ENCODE data around the gene CLCA1. TPM values are rescaled to one million over a fixed set of nuclear protein-coding genes. Genes with fewer than 3 reads are reported as not detected.

The CLCA1 gene
- total RNA-seq, 1 experiment from 2014 or later = not detected

- Histone ChIP-seq H3K4me3 (ENCODE audit: insufficient read depth, low read depth, low read length) (peak overlapping the region; percentile 36), H3K36me3 (replicated peaks; ENCODE audit: control insufficient read depth, insufficient read depth, low read length) (no peaks in the 10 kb centered on the region), H3K27me3 (ENCODE audit: control insufficient read depth, insufficient read depth, low read length) (no peaks in the 10 kb centered on the region)
- no peak for DNase-seq
These were observed 34.8 kb downstream of the CLCA1 start for GRCh38 chr1:86503406-86504136.

- H3K27me3 ChIP-seq (ENCODE audit: control insufficient read depth, insufficient read depth, low read length) = no peaks in the 10 kb centered on the region
- H3K4me3 ChIP-seq (ENCODE audit: insufficient read depth, low read depth, low read length) = no peak overlapping the region
- H3K36me3 ChIP-seq (replicated peaks; ENCODE audit: control insufficient read depth, insufficient read depth, low read length) = no peaks in the 10 kb centered on the region
- no peak for DNase-seq
These were observed 35.4 kb downstream of the CLCA1 start for GRCh38 chr1:86504137-86504479.

- Histone ChIP-seq H3K27me3 (ENCODE audit: control insufficient read depth, insufficient read depth, low read length) (no peaks in the 10 kb centered on the region), H3K36me3 (replicated peaks; ENCODE audit: control insufficient read depth, insufficient read depth, low read length) (no peaks in the 10 kb centered on the region), H3K4me3 (ENCODE audit: insufficient read depth, low read depth, low read length) (no peak overlapping the region)
- no peak for DNase-seq
These were observed 36.3 kb downstream of the CLCA1 start for GRCh38 chr1:86504895-86505563.

GRCh38 chr1:86505564-86505902 lies 36.8 kb downstream of the CLCA1 start:
- Histone ChIP-seq H3K36me3 (replicated peaks; ENCODE audit: control insufficient read depth, insufficient read depth, low read length) (no peaks in the 10 kb centered on the region), H3K4me3 (ENCODE audit: insufficient read depth, low read depth, low read length) (no peak overlapping the region), H3K27me3 (ENCODE audit: control insufficient read depth, insufficient read depth, low read length) (no peaks in the 10 kb centered on the region)
- no peak for DNase-seq

- DNase-seq = peak; percentile 8
- Histone ChIP-seq H3K4me3 (ENCODE audit: insufficient read depth, low read depth, low read length) (no peak overlapping the region), H3K27me3 (ENCODE audit: control insufficient read depth, insufficient read depth, low read length) (no peaks in the 10 kb centered on the region), H3K36me3 (replicated peaks; ENCODE audit: control insufficient read depth, insufficient read depth, low read length) (no peaks in the 10 kb centered on the region)
These were observed 39.3 kb downstream of the CLCA1 start for GRCh38 chr1:86507935-86508582.

- no peaks in the 10 kb centered on the region for H3K36me3 ChIP-seq (replicated peaks; ENCODE audit: control insufficient read depth, insufficient read depth, low read length)
- H3K27me3 ChIP-seq (ENCODE audit: control insufficient read depth, insufficient read depth, low read length) = no peaks in the 10 kb centered on the region
- H3K4me3 ChIP-seq (ENCODE audit: insufficient read depth, low read depth, low read length) = no peak overlapping the region
- DNase-seq = no peak
These were observed 39.8 kb downstream of the CLCA1 start for GRCh38 chr1:86508583-86508969.

GRCh38 chr1:86515597-86515996 lies 46.9 kb downstream of the CLCA1 start:
- Histone ChIP-seq H3K36me3 (replicated peaks; ENCODE audit: control insufficient read depth, insufficient read depth, low read length) (no peaks in the 10 kb centered on the region), H3K4me3 (ENCODE audit: insufficient read depth, low read depth, low read length) (no peak overlapping the region), H3K27me3 (ENCODE audit: control insufficient read depth, insufficient read depth, low read length) (no peaks in the 10 kb centered on the region)
- peak; percentile 51 for DNase-seq

GRCh38 chr1:86516335-86516734 lies 47.6 kb downstream of the CLCA1 start:
- Histone ChIP-seq H3K36me3 (replicated peaks; ENCODE audit: control insufficient read depth, insufficient read depth, low read length) (no peaks in the 10 kb centered on the region), H3K27me3 (ENCODE audit: control insufficient read depth, insufficient read depth, low read length) (no peaks in the 10 kb centered on the region), H3K4me3 (ENCODE audit: insufficient read depth, low read depth, low read length) (no peak overlapping the region)
- DNase-seq = no peak

- Histone ChIP-seq H3K27me3 (ENCODE audit: control insufficient read depth, insufficient read depth, low read length) (no peaks in the 10 kb centered on the region), H3K4me3 (ENCODE audit: insufficient read depth, low read depth, low read length) (no peak overlapping the region), H3K36me3 (replicated peaks; ENCODE audit: control insufficient read depth, insufficient read depth, low read length) (no peaks in the 10 kb centered on the region)
- DNase-seq = no peak
These were observed 48.6 kb downstream of the CLCA1 start for GRCh38 chr1:86517336-86517735.

GRCh38 chr1:86520789-86521521 lies 52.2 kb downstream of the CLCA1 start:
- DNase-seq = no peak

GRCh38 chr1:86521522-86521891 lies 52.8 kb downstream of the CLCA1 start:
- Histone ChIP-seq H3K27me3 (ENCODE audit: control insufficient read depth, insufficient read depth, low read length) (no peaks in the 10 kb centered on the region), H3K36me3 (replicated peaks; ENCODE audit: control insufficient read depth, insufficient read depth, low read length) (no peaks in the 10 kb centered on the region), H3K4me3 (ENCODE audit: insufficient read depth, low read depth, low read length) (no peak overlapping the region)
- DNase-seq = no peak

More at GRCh38 chr1:86520789-86521521, 52.2 kb downstream of the CLCA1 start:
- H3K27me3 ChIP-seq (ENCODE audit: control insufficient read depth, insufficient read depth, low read length) = no peaks in the 10 kb centered on the region
- no peak overlapping the region for H3K4me3 ChIP-seq (ENCODE audit: insufficient read depth, low read depth, low read length)
- H3K36me3 ChIP-seq (replicated peaks; ENCODE audit: control insufficient read depth, insufficient read depth, low read length) = no peaks in the 10 kb centered on the region

- DNase-seq = no peak
- H3K27me3 ChIP-seq (ENCODE audit: control insufficient read depth, insufficient read depth, low read length) = no peaks in the 10 kb centered on the region
- no peak overlapping the region for H3K4me3 ChIP-seq (ENCODE audit: insufficient read depth, low read depth, low read length)
- H3K36me3 ChIP-seq (replicated peaks; ENCODE audit: control insufficient read depth, insufficient read depth, low read length) = no peaks in the 10 kb centered on the region
These were observed 53.5 kb downstream of the CLCA1 start for GRCh38 chr1:86522240-86522639.

GRCh38 chr1:86523670-86524354 lies 55.1 kb downstream of the CLCA1 start:
- DNase-seq = no peak
- Histone ChIP-seq H3K36me3 (replicated peaks; ENCODE audit: control insufficient read depth, insufficient read depth, low read length) (no peaks in the 10 kb centered on the region), H3K27me3 (ENCODE audit: control insufficient read depth, insufficient read depth, low read length) (no peaks in the 10 kb centered on the region)

GRCh38 chr1:86527306-86527705 lies 58.6 kb downstream of the CLCA1 start:
- Histone ChIP-seq H3K36me3 (replicated peaks; ENCODE audit: control insufficient read depth, insufficient read depth, low read length) (no peaks in the 10 kb centered on the region), H3K4me3 (ENCODE audit: insufficient read depth, low read depth, low read length) (no peak overlapping the region), H3K27me3 (ENCODE audit: control insufficient read depth, insufficient read depth, low read length) (no peaks in the 10 kb centered on the region)
- no peak for DNase-seq

More at GRCh38 chr1:86523670-86524354, 55.1 kb downstream of the CLCA1 start:
- H3K4me3 ChIP-seq (ENCODE audit: insufficient read depth, low read depth, low read length) = no peak overlapping the region
